Progenitor cell of endocrine pancreas (in vitro differentiated cells): ENCODE data around the gene SNAP25. TPM values are rescaled to one million over a fixed set of nuclear protein-coding genes. Genes with fewer than 3 reads are reported as not detected.

Experiments
- DNase-seq: peaks from one replicate; pipeline ENCODE4 v3.0.0; 2021; ENCODE audit warnings: low spot score; ENCODE audit not compliant: unreplicated experiment
- H3K27ac Mint-ChIP-seq: 2 replicates; pipeline ENCODE4 v1.8.0; 2021; ENCODE audit warnings: mild to moderate bottlenecking, moderate library complexity, mixed read lengths
- H3K27me3 Mint-ChIP-seq: 2 replicates; pipeline ENCODE4 v1.8.0; 2021; ENCODE audit warnings: mixed read lengths
- H3K36me3 Mint-ChIP-seq: 2 replicates; pipeline ENCODE4 v1.8.0; 2022; ENCODE audit warnings: mixed read lengths; ENCODE audit not compliant: insufficient read depth
- H3K4me1 Mint-ChIP-seq: 2 replicates; pipeline ENCODE4 v1.8.0; 2021; ENCODE audit warnings: low read depth, mixed read lengths
- H3K4me3 Mint-ChIP-seq: 2 replicates; pipeline ENCODE4 v1.8.0; 2021; ENCODE audit warnings: low read depth, mild to moderate bottlenecking, moderate library complexity, mixed read lengths
- H3K9me3 Mint-ChIP-seq: 2 replicates; pipeline ENCODE4 v1.8.0; 2021; ENCODE audit warnings: low read depth, mixed read lengths
- CTCF ChIP-seq: fragments of 200-600 bp; sonication (generic); IDR thresholded peaks from one replicate; pipeline ENCODE4 v1.5.0; 2021; ENCODE audit warnings: antibody characterized with exemption, mild to moderate bottlenecking; ENCODE audit not compliant: unreplicated experiment
- long read RNA-seq: library from polyadenylated mRNA; unstranded; transcript quantifications from one replicate; pipeline ENCODE4 v2.0.0, GENCODE V29; 2020
- total RNA-seq: library from RNA; stranded (reverse); gene quantifications from 2 replicates; pipeline ENCODE4 v1.2.1, GENCODE V29; 2021

Gene SNAP25
- total RNA-seq: 7.7 and 8.2 TPM in 2 replicates
- long read RNA-seq, transcript SNAP25-202 (8 exons, 2,050 nt): major isoform, 43 of 60 reads
- long read RNA-seq, partial matches to known transcripts: 6 of 60 reads
- long read RNA-seq, other reads (novel, unspliced or antisense): 6 of 60 reads

- Mint-ChIP-seq H3K36me3 (no peaks in the 10 kb centered on the region), H3K4me1 (peaks cover 7% of the 10 kb centered on the region), H3K4me3 (peak within 1 kb of the TSS; percentile 84), H3K27ac (peak within 1 kb of the TSS; percentile 90), H3K9me3 (no peaks in the 10 kb centered on the region), H3K27me3 (peaks cover 73% of the 10 kb centered on the region)
- DNase-seq: peak; percentile 54
- TF ChIP-seq CTCF: no peak
These were observed at the start of gene SNAP25 for GRCh38 chr20:10218536-10219451. Gene SNAP25 (plus strand): TSS chr20:10218830. CDS start chr20:10275492, 56,662 bp downstream.

- no peak for TF ChIP-seq CTCF
- no peak for DNase-seq
- Mint-ChIP-seq H3K4me1 (peaks cover 4% of the 10 kb centered on the region), H3K27me3 (peaks cover 69% of the 10 kb centered on the region), H3K9me3 (peaks cover 5% of the 10 kb centered on the region), H3K27ac (no peak overlapping the region), H3K4me3 (no peak overlapping the region), H3K36me3 (no peaks in the 10 kb centered on the region)
These were observed 48.9 kb upstream of the SNAP25 start for GRCh38 chr20:10169752-10170151.

- peaks cover 71% of the 10 kb centered on the region for H3K27me3 Mint-ChIP-seq
- no peak overlapping the region for H3K27ac Mint-ChIP-seq
- no peaks in the 10 kb centered on the region for H3K36me3 Mint-ChIP-seq
- no peak for DNase-seq
- H3K4me3 Mint-ChIP-seq: no peak overlapping the region
- H3K4me1 Mint-ChIP-seq: peaks cover 4% of the 10 kb centered on the region
- peaks cover 5% of the 10 kb centered on the region for H3K9me3 Mint-ChIP-seq
- no peak for TF ChIP-seq CTCF
These were observed 48.4 kb upstream of the SNAP25 start for GRCh38 chr20:10170261-10170660.

GRCh38 chr20:10171864-10172751 is 46.5 kb upstream of the SNAP25 start:
- peak; percentile 24 for DNase-seq

More at GRCh38 chr20:10171864-10172751, 46.5 kb upstream of the SNAP25 start:
- peaks cover 6% of the 10 kb centered on the region for H3K4me1 Mint-ChIP-seq
- no peaks in the 10 kb centered on the region for H3K36me3 Mint-ChIP-seq
- H3K9me3 Mint-ChIP-seq: peaks cover 5% of the 10 kb centered on the region
- peak overlapping the region; percentile 29 for H3K27ac Mint-ChIP-seq
- TF ChIP-seq CTCF: peak; percentile 12
- H3K4me3 Mint-ChIP-seq: peak overlapping the region; percentile 66
- peaks cover 77% of the 10 kb centered on the region for H3K27me3 Mint-ChIP-seq
